CD14-positive monocyte (primary cell): ENCODE results near the gene KLHDC7B. TPM values are rescaled to one million over a fixed set of nuclear protein-coding genes. Genes with fewer than 3 reads are reported as not detected.

ENCODE experiments used
- DNase-seq, 3 donors: peaks; one replicate each; pipeline ENCODE4 v3.0.0-alpha.2; 2011 to 2022
- H2AFZ ChIP-seq: 2 replicates; pipeline ENCODE4 v1.6.0; 2012; ENCODE audit warnings: mild to moderate bottlenecking, low read depth, low read length, inconsistent platforms; ENCODE audit not compliant: insufficient read depth, poor library complexity, severe bottlenecking
- H3K27ac ChIP-seq, 2 donors: 1 replicate in 1 of 2; 2 replicates in 1 of 2; pipeline ENCODE4 v1.5.1; 2012 to 2013; ENCODE audit warnings: low read length in 2 of 2, control low read depth in 1 of 2, inconsistent platforms in 1 of 2, low read depth in 1 of 2, mild to moderate bottlenecking in 1 of 2
- H3K27me3 ChIP-seq, 2 donors: one replicate each; pipeline versions ENCODE4 v1.6.0 to v1.6.1; 2011 to 2013; ENCODE audit warnings: low read length in 2 of 2; ENCODE audit not compliant: control insufficient read depth in 2 of 2, insufficient read depth in 2 of 2
- H3K36me3 ChIP-seq, 2 donors: replicated peaks in 1 of 2; 1 replicate in 1 of 2; 2 replicates in 1 of 2; pipeline versions ENCODE4 v1.5.1 to v1.6.1; 2012 to 2013; ENCODE audit warnings: low read length in 2 of 2, control low read depth in 1 of 2, inconsistent platforms in 1 of 2, mild to moderate bottlenecking in 1 of 2; ENCODE audit not compliant: insufficient read depth in 2 of 2, control insufficient read depth in 1 of 2
- H3K4me1 ChIP-seq, 2 donors: 1 replicate in 1 of 2; 2 replicates in 1 of 2; pipeline versions ENCODE4 v1.5.1 to v1.6.1; 2012 to 2013; ENCODE audit warnings: low read length in 2 of 2, control low read depth in 1 of 2, inconsistent platforms in 1 of 2, mild to moderate bottlenecking in 1 of 2, moderate library complexity in 1 of 2; ENCODE audit not compliant: insufficient read depth in 2 of 2, control insufficient read depth in 1 of 2
- H3K4me2 ChIP-seq: replicated peaks from 2 replicates; pipeline ENCODE3; 2012; ENCODE audit warnings: low read length, moderate library complexity, mild to moderate bottlenecking; ENCODE audit not compliant: poor library complexity, severe bottlenecking; ENCODE audit errors: extremely low read depth
- H3K4me3 ChIP-seq, 3 experiments: fragments of 200-600 bp in 1 of 3; sonication (generic) in 1 of 3; replicated peaks in 1 of 3; 1 replicate in 2 of 3; 2 replicates in 1 of 3; pipeline ENCODE4 v1.5.1; 2011 to 2013; ENCODE audit warnings: low read length in 3 of 3, mild to moderate bottlenecking in 3 of 3, control low read depth in 2 of 3, low read depth in 2 of 3, inconsistent platforms in 1 of 3, moderate library complexity in 1 of 3
- H3K79me2 ChIP-seq: 2 replicates; pipeline ENCODE4 v1.6.0; 2012; ENCODE audit warnings: mild to moderate bottlenecking, control low read depth, inconsistent platforms, low read length, moderate library complexity; ENCODE audit not compliant: insufficient read depth
- H3K9ac ChIP-seq: 2 replicates; pipeline ENCODE4 v1.6.0; 2017; ENCODE audit warnings: low read length, mild to moderate bottlenecking; ENCODE audit not compliant: insufficient read depth, poor library complexity, severe bottlenecking
- H3K9me3 ChIP-seq, 2 donors: replicated peaks in 1 of 2; 1 replicate in 1 of 2; 2 replicates in 1 of 2; pipeline versions ENCODE4 v1.5.1 to v1.6.1; 2012 to 2013; ENCODE audit warnings: low read length in 2 of 2, control low read depth in 1 of 2; ENCODE audit not compliant: control insufficient read depth in 1 of 2, insufficient read depth in 1 of 2
- H4K20me1 ChIP-seq: 2 replicates; pipeline ENCODE4 v1.6.0; 2012; ENCODE audit warnings: mild to moderate bottlenecking, low read length, control low read depth, moderate library complexity; ENCODE audit not compliant: insufficient read depth
- H3K27ac Mint-ChIP-seq, 7 donors: one replicate each; pipeline ENCODE4 v1.8.0; 2020; ENCODE audit warnings: mild to moderate bottlenecking in 7 of 7, mixed read lengths in 7 of 7, moderate library complexity in 6 of 7, inconsistent platforms in 2 of 7
- H3K27me3 Mint-ChIP-seq, 3 donors: one replicate each; pipeline ENCODE4 v1.8.0; 2021 to 2022; ENCODE audit warnings: low read depth in 3 of 3, mild to moderate bottlenecking in 3 of 3, mixed read lengths in 3 of 3, moderate library complexity in 3 of 3, inconsistent platforms in 1 of 3
- H3K36me3 Mint-ChIP-seq, 2 donors: one replicate each; pipeline ENCODE4 v1.8.0; 2020; ENCODE audit warnings: mixed read lengths in 2 of 2, inconsistent platforms in 1 of 2, mild to moderate bottlenecking in 1 of 2
- H3K4me1 Mint-ChIP-seq: one replicate; pipeline ENCODE4 v1.8.0; 2020; ENCODE audit warnings: mild to moderate bottlenecking, mixed read lengths
- H3K4me3 Mint-ChIP-seq, 2 donors: one replicate each; pipeline ENCODE4 v1.8.0; 2020; ENCODE audit warnings: mild to moderate bottlenecking in 2 of 2, mixed read lengths in 2 of 2, moderate library complexity in 1 of 2
- H3K9me3 Mint-ChIP-seq, 7 donors: one replicate each; pipeline ENCODE4 v1.8.0; 2020 to 2022; ENCODE audit warnings: mixed read lengths in 7 of 7, mild to moderate bottlenecking in 6 of 7, moderate library complexity in 6 of 7, inconsistent platforms in 2 of 7
- CTCF ChIP-seq: fragments of 200-600 bp; IDR thresholded peaks from one replicate; pipeline ENCODE4 v1.8.0; 2022; ENCODE audit warnings: antibody characterized with exemption, mild to moderate bottlenecking
- WGBS: methylation state at CpG from one replicate; pipeline ENCODE4 v1.1.5; 2013; ENCODE audit warnings: missing lambda C conversion rate; ENCODE audit not compliant: insufficient coverage; 5-methylcytosine and 5-hydroxymethylcytosine counted together
- intact Hi-C, 2 donors: fragments of 100-400 bp; cut with micrococcal nuclease; formaldehyde crosslinking; loops; one replicate each; pipeline versions ENCODE4 v1.15.0 to v1.15.1; 2023
- polyA plus RNA-seq, 3 donors: library from polyadenylated mRNA; depleted of rRNA in 1 of 3; unstranded in 2 of 3; stranded (reverse) in 1 of 3; fragments of 300-500 nt in 2 of 3; fragments of >200 nt in 1 of 3; fragmentation: Illumina TruSeq in 2 of 3; gene quantifications; 1 replicate in 2 of 3; 2 replicates in 1 of 3; pipeline ENCODE4 v1.2.3, GENCODE V29; 2012 to 2021

Gene KLHDC7B
- polyA plus RNA-seq, 3 donors, result 0.88 to 4.3 (median 1.4) TPM

GRCh38 chr22:50523458-50523805 is 22.3 kb upstream of the KLHDC7B start:
- Histone ChIP-seq H2AFZ (no peak overlapping the region), H3K4me3 (no peak overlapping the region), H3K79me2 (peaks cover 39% of the 10 kb centered on the region), H3K27ac (no peak overlapping the region), H3K4me2 (no peak overlapping the region), H3K27me3 (no peaks in the 10 kb centered on the region), H3K9ac (no peak overlapping the region), H4K20me1 (peaks cover 74% of the 10 kb centered on the region), H3K4me1 (peaks cover 30 to 47% of the 10 kb centered on the region in 2 donors), H3K36me3 (peaks cover 46 to 60% of the 10 kb centered on the region in 2 donors), H3K9me3 (no peaks in the 10 kb centered on the region)
- no peak for DNase-seq
- peaks cover 27% of the 10 kb centered on the region for H3K4me1 Mint-ChIP-seq
- peak overlapping the region in 3 of 7 donors; percentile 19 to 30 (median 30) for H3K27ac Mint-ChIP-seq
- TF ChIP-seq CTCF, result no peak
- peaks cover 38 to 65% of the 10 kb centered on the region in 2 donors for H3K36me3 Mint-ChIP-seq
- intact Hi-C loops, result no loop called here
- H3K4me3 Mint-ChIP-seq, result peak overlapping the region in 1 of 2 donors; percentile 2
- no peaks in the 10 kb centered on the region for H3K27me3 Mint-ChIP-seq
- peaks cover 0 to 1% (median 0%) of the 10 kb centered on the region in 7 donors for H3K9me3 Mint-ChIP-seq
- WGBS, result 95% methylated on average over 16 of the region's 16 CpGs

- H3K79me2 ChIP-seq, result peaks cover 45% of the 10 kb centered on the region
- H3K4me1 ChIP-seq, result peaks cover 36 to 53% of the 10 kb centered on the region in 2 donors
- peak overlapping the region in 2 of 3 experiments; percentile 47 to 99 for H3K4me3 ChIP-seq
- peak overlapping the region; percentile 100 for H3K9ac ChIP-seq
- Mint-ChIP-seq H3K36me3 (peaks cover 39 to 69% of the 10 kb centered on the region in 2 donors), H3K4me3 (peak overlapping the region; percentile 73 to 78), H3K27me3 (no peaks in the 10 kb centered on the region), H3K4me1 (peaks cover 30% of the 10 kb centered on the region), H3K27ac (peak overlapping the region in 5 of 7 donors; percentile 46 to 86 (median 76)), H3K9me3 (peaks cover 0 to 1% (median 0%) of the 10 kb centered on the region in 7 donors)
- DNase-seq, result peak in 1 of 3 donors; percentile 14
- no peak for TF ChIP-seq CTCF
- peak overlapping the region; percentile 60 to 100 for H3K27ac ChIP-seq
- H4K20me1 ChIP-seq, result peaks cover 80% of the 10 kb centered on the region
- H3K36me3 ChIP-seq, result peaks cover 47 to 60% of the 10 kb centered on the region in 2 donors
- 94% methylated on average over 25 of the region's 25 CpGs for WGBS
- no peaks in the 10 kb centered on the region for H3K9me3 ChIP-seq
- H3K4me2 ChIP-seq, result peak overlapping the region; percentile 95
- H3K27me3 ChIP-seq, result no peaks in the 10 kb centered on the region
- H2AFZ ChIP-seq, result no peak overlapping the region
- intact Hi-C loops, result no loop called here
These were observed 21.7 kb upstream of the KLHDC7B start for GRCh38 chr22:50523806-50524675.
